DOHH2 (cell line): ENCODE data around the gene C2orf74.

ENCODE experiments used
- H3F3A ChIP-seq: fragments of 200-600 bp; sonication (generic), shearing (Covaris generic); 2 replicates; pipeline ENCODE4 v1.6.0; 2016; ENCODE audit warnings: antibody characterized with exemption, mild to moderate bottlenecking; ENCODE audit not compliant: control insufficient read depth, insufficient read depth
- H3K27ac ChIP-seq: fragments of 200-600 bp; sonication (generic); 2 replicates; pipeline ENCODE4 v1.5.1; 2014; ENCODE audit warnings: low read depth, mild to moderate bottlenecking, low read length, moderate library complexity
- H3K27me3 ChIP-seq: fragments of 200-600 bp; sonication (generic); 2 replicates; pipeline ENCODE4 v1.6.1; 2014; ENCODE audit warnings: mild to moderate bottlenecking, low read length, mixed read lengths; ENCODE audit not compliant: control insufficient read depth
- H3K36me3 ChIP-seq: fragments of 200-600 bp; sonication (generic); 2 replicates; pipeline ENCODE4 v1.6.1; 2014; ENCODE audit warnings: mild to moderate bottlenecking, low read length, moderate library complexity, mixed read lengths; ENCODE audit not compliant: control insufficient read depth
- H3K4me1 ChIP-seq: fragments of 200-600 bp; sonication (generic); 2 replicates; pipeline ENCODE4 v1.6.1; 2014; ENCODE audit warnings: mild to moderate bottlenecking, low read length, mixed read lengths; ENCODE audit not compliant: control insufficient read depth
- H3K4me2 ChIP-seq: fragments of 200-600 bp; sonication (generic); 2 replicates; pipeline ENCODE4 v1.6.0; 2014; ENCODE audit warnings: mild to moderate bottlenecking, low read length, moderate library complexity
- H3K4me3 ChIP-seq: fragments of 200-600 bp; sonication (generic); 2 replicates; pipeline ENCODE4 v1.5.1; 2014; ENCODE audit warnings: mild to moderate bottlenecking, low read length, mixed read lengths
- H3K79me2 ChIP-seq: fragments of 200-600 bp; sonication (generic); 2 replicates; pipeline ENCODE4 v1.6.1; 2014; ENCODE audit warnings: mild to moderate bottlenecking, low read length, mixed read lengths; ENCODE audit not compliant: control insufficient read depth
- H3K9me2 ChIP-seq: fragments of 200-600 bp; sonication (generic); replicated peaks from 2 replicates; pipeline ENCODE4 v1.6.1; 2014; ENCODE audit warnings: mild to moderate bottlenecking, low read length, mixed read lengths; ENCODE audit not compliant: control insufficient read depth
- H3K9me3 ChIP-seq: fragments of 200-600 bp; sonication (generic); 2 replicates; pipeline ENCODE4 v1.6.1; 2014; ENCODE audit warnings: antibody characterized with exemption, low read length, mixed read lengths; ENCODE audit not compliant: control insufficient read depth, insufficient read depth
- H4K20me1 ChIP-seq: fragments of 200-600 bp; sonication (generic); 2 replicates; pipeline ENCODE4 v1.6.0; 2014; ENCODE audit warnings: low read depth, mild to moderate bottlenecking, antibody characterized with exemption, low read length, moderate library complexity; ENCODE audit not compliant: control insufficient read depth, insufficient read depth
- EZH2phosphoT487 ChIP-seq: fragments of 200-600 bp; sonication (generic); IDR thresholded peaks from 2 replicates; pipeline ENCODE4 v1.6.1; 2017; ENCODE audit warnings: borderline replicate concordance, mild to moderate bottlenecking, antibody characterized with exemption, low read length, moderate library complexity, mixed read lengths
- TF ChIP-seq, protein P1 (sequence below): fragments of 200-600 bp; sonication (generic); IDR thresholded peaks from one replicate; pipeline ENCODE4 v1.5.1; 2014; ENCODE audit warnings: antibody characterized with exemption, mild to moderate bottlenecking, low read depth, low read length; ENCODE audit not compliant: poor library complexity, severe bottlenecking

The C2orf74 gene

DNA sequence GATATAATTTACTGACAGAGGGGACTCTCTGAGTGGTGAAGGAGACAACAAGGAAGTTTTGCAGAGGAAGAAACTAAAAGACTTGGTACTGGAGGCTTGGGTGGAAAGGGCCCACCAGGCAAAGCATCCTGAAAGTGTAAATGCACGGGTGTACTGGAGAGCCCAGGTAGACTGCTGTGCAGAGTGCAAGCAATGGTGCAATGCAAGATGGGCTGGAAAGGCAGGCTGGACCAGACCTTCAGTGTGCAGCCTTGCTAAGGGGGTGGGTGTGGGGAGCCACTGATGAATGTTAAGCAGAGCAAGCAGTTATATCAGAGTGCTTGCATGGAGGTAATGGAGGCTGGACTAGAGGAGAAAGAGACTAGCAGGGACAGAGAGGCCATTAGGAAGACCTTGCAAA lies 10.7 kb downstream of the C2orf74 start:
- Histone ChIP-seq H3K9me3 (no peaks in the 10 kb centered on the region), H3K27ac (no peak overlapping the region), H3K36me3 (peaks cover 2% of the 10 kb centered on the region; the same call in 1 of the 2 replicates), H3K9me2 (no peaks in the 10 kb centered on the region), H3K4me2 (no peak overlapping the region), H3F3A (peaks cover 4% of the 10 kb centered on the region; the same call in 1 of the 2 replicates), H3K4me1 (peaks cover 8% of the 10 kb centered on the region), H3K79me2 (peaks cover 4% of the 10 kb centered on the region), H3K4me3 (no peak overlapping the region), H4K20me1 (no peaks in the 10 kb centered on the region), H3K27me3 (no peaks in the 10 kb centered on the region)
- TF ChIP-seq, protein P1, sequence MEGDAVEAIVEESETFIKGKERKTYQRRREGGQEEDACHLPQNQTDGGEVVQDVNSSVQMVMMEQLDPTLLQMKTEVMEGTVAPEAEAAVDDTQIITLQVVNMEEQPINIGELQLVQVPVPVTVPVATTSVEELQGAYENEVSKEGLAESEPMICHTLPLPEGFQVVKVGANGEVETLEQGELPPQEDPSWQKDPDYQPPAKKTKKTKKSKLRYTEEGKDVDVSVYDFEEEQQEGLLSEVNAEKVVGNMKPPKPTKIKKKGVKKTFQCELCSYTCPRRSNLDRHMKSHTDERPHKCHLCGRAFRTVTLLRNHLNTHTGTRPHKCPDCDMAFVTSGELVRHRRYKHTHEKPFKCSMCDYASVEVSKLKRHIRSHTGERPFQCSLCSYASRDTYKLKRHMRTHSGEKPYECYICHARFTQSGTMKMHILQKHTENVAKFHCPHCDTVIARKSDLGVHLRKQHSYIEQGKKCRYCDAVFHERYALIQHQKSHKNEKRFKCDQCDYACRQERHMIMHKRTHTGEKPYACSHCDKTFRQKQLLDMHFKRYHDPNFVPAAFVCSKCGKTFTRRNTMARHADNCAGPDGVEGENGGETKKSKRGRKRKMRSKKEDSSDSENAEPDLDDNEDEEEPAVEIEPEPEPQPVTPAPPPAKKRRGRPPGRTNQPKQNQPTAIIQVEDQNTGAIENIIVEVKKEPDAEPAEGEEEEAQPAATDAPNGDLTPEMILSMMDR, result no peak
- TF ChIP-seq EZH2phosphoT487, result no peak

DNA sequence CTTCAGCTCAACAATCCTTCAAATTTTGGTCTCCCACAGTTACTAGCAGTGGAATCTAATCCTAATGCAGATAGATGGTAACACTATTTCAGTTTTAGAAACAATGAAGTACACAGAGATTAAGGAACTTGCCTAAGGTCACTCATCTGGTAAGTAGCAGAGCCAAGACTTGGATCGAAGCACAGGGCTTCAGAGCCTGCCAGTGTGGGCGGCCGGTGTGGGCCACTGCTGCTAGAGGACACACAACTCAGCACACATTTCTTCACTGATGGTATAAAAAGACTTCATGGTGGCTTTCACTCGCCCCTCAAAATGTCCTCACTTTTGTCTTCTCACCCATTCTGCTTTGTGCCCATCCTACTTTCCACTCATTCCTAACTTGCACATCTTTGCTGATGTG lies 11.1 kb downstream of the C2orf74 start:
- no peaks in the 10 kb centered on the region for H3K9me3 ChIP-seq
- H3F3A ChIP-seq, result peaks cover 4% of the 10 kb centered on the region; the same call in 1 of the 2 replicates
- no peaks in the 10 kb centered on the region for H4K20me1 ChIP-seq
- peaks cover 8% of the 10 kb centered on the region for H3K79me2 ChIP-seq
- no peaks in the 10 kb centered on the region for H3K27me3 ChIP-seq
- TF ChIP-seq EZH2phosphoT487, result no peak
- TF ChIP-seq, protein P1, result no peak
- H3K9me2 ChIP-seq, result no peaks in the 10 kb centered on the region
- H3K4me3 ChIP-seq, result no peak overlapping the region
- H3K4me1 ChIP-seq, result peaks cover 9% of the 10 kb centered on the region
- H3K36me3 ChIP-seq, result peaks cover 2% of the 10 kb centered on the region; the same call in 1 of the 2 replicates
- no peak overlapping the region for H3K27ac ChIP-seq
- no peak overlapping the region for H3K4me2 ChIP-seq

DNA sequence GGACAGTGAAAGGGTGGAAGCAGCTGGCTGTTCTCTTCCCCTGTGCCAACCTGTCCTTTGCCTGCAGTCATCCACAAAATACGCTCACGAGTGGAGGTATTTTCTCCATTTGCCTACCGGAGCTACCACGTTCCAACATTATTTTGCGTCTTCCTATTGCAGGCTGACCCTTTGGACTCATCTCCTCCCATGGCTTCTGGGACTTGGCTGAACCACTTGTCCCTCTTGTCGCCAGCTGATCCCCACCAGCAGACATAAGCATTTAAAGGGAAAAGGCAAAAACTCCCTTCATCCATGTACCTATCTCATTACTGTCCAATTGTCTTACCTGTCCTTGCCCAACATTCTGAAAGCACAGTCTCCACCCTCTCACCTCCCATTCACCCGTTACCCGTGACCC lies 13.0 kb downstream of the C2orf74 start:
- Histone ChIP-seq H4K20me1 (no peaks in the 10 kb centered on the region), H3K79me2 (peaks cover 27% of the 10 kb centered on the region), H3K4me2 (no peak overlapping the region), H3K27me3 (no peaks in the 10 kb centered on the region), H3K4me3 (no peak overlapping the region), H3K36me3 (peaks cover 16% of the 10 kb centered on the region), H3K4me1 (peaks cover 28% of the 10 kb centered on the region), H3K9me3 (no peaks in the 10 kb centered on the region), H3K27ac (no peak overlapping the region), H3F3A (peaks cover 4% of the 10 kb centered on the region; the same call in 1 of the 2 replicates), H3K9me2 (no peaks in the 10 kb centered on the region)
- no peak for TF ChIP-seq EZH2phosphoT487
- TF ChIP-seq, protein P1, result no peak
